NCI-H748 treated with DMSO at 0.1 percent for 48 hours (cell line): ENCODE measurements around the gene CFAP221.

Source experiments
- DNase-seq: peaks from one replicate; lab custom pipeline; 2025; lab: John Stamatoyannopoulos, UW

CFAP221 gene

GRCh38 chr2:119699016-119699606 lies 154.9 kb downstream of the CFAP221 start:
- no peak for DNase-seq

- DNase-seq: no peak
Observed at GRCh38 chr2:119700866-119701265, 156.6 kb downstream of the CFAP221 start.

DNA sequence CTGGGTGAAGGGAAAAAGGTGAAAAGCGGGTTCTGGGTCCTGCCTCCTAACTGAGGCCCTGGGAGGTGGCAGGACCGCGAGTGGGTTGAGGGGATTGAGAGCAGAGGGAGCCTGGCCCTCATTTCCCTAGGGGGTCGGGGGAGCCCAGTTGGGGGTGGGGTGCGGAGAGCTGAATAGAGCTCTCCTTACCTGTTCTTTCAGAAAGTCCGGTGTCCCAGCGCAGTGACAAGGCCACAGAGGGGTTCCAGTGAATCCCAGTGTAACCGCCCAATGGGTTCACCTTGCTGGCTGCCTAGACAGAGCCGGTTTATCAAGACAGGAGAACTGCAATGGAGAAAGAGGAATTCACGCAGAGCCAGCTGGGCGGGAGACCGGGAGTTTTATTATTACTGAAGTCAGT lies 157.1 kb downstream of the CFAP221 start:
- no peak for DNase-seq

GRCh38 chr2:119702203-119702917 lies 158.1 kb downstream of the CFAP221 start:
- DNase-seq: no peak

- DNase-seq: peak; percentile 22
Observed at GRCh38 chr2:119702918-119703401, 158.7 kb downstream of the CFAP221 start.

DNA sequence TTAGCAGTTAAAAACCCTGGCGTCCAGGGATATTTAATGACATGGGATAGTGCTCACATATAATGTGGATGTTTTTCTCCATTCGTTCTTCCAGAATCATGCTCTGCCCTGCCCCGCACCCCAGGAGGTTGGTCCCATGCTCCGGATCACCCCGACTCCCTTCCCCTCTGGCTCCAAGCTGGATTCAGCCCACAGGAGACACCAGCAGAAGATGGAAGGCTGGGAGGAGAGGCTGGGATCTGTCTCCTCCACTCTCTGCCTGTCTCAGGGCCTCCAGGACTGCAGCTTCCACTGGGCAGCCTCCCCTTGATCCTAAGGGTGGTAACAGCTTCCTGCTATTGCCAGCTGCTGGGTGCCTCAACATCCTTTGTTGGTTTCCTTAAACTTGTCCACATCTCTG lies 159.3 kb downstream of the CFAP221 start:
- DNase-seq: no peak

GRCh38 chr2:119704670-119705120 lies 160.4 kb downstream of the CFAP221 start:
- no peak for DNase-seq

- DNase-seq: no peak
Observed at GRCh38 chr2:119706221-119706620, 162.0 kb downstream of the CFAP221 start.
